ENCODE data around the gene PID1. TPM values are rescaled to one million over a fixed set of nuclear protein-coding genes. Genes with fewer than 3 reads are reported as not detected.

PID1 gene
- total and polyA plus RNA-seq, 12 donors = 4.5 to 81.9 (median 47.0) TPM

DNA sequence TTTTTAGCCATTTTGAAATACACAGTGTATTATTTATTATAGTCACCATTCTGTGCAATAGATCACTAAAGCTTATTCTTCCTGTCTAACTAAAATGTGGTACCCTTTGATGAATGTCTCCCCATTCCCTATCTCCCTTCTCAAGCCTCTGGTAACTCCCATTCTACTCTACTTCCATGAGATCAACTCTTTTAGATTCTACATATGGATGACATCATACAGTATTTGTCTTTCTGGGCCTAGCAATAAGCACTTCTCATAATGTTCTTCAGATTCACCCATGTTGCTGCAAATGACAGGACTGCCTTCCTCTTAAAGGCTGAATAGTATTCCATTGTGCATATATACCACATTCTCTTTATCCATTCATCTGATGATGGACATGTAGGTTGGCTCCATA lies 210.9 kb downstream of the PID1 start:
- TF ChIP-seq POLR2A (IDR thresholded peaks at IDR 0.05) (no peak), CTCF (IDR thresholded peaks at IDR 0.05) (no peak)
- peaks cover 7 to 11% of the 10 kb centered on the region in 2 donors for H3K4me1 ChIP-seq (replicated peaks in 1 of 2)
- DNase-seq = no peak
- intact Hi-C loops (cut with DNase I) = no loop called here
- no peak overlapping the region for H3K4me3 ChIP-seq
- no peaks in the 10 kb centered on the region for H3K9me3 ChIP-seq (replicated peaks in 1 of 3)
- H3K27me3 ChIP-seq = no peaks in the 10 kb centered on the region
- no peak overlapping the region for H3K27ac ChIP-seq
- H3K36me3 ChIP-seq (replicated peaks in 1 of 2) = no peaks in the 10 kb centered on the region

DNA sequence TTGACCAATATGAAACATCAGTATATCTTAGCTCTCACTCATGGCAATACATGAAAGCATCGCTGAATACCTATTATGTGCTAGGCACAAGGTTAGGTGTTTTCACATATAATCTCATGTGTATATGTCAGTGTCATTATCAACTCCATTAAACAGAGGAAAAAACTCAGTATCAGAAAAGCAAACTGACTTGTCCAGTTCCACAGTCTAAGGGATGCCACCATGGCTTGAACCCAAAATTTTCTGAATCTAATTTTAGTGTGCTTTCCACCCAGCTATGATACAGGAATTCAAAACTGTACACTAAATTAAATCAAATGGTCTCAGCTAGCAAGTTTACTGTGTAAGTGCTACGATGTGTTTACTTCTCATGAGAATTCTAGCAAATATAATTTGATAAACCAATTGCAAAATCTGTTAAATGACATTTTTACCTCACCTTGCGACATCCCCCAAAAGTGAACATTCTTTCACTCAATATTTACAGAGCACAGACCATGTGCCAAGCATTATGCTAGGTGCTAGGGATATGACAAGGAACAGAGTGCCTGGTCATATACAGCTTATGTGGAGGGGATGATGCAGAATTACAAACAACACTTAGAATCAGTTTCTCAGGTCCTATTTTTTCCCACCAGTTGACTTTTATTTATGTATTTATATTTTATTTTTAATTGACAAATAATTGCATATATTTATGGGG lies 211.6 kb downstream of the PID1 start:
- Histone ChIP-seq H3K4me1 (replicated peaks in 1 of 2) (peaks cover 7 to 11% of the 10 kb centered on the region in 2 donors), H3K9me3 (replicated peaks in 1 of 3) (no peaks in the 10 kb centered on the region), H3K4me3 (no peak overlapping the region), H3K27me3 (no peaks in the 10 kb centered on the region), H3K36me3 (replicated peaks in 1 of 2) (no peaks in the 10 kb centered on the region), H3K27ac (no peak overlapping the region)
- 89 to 97% (median 95%) methylated on average over 3 of the region's 3 CpGs for WGBS, 4 donors
- no peak for DNase-seq
- intact Hi-C loops (cut with DNase I) = no loop called here
- TF ChIP-seq CTCF (IDR thresholded peaks at IDR 0.05) (no peak), POLR2A (IDR thresholded peaks at IDR 0.05) (no peak)

DNA sequence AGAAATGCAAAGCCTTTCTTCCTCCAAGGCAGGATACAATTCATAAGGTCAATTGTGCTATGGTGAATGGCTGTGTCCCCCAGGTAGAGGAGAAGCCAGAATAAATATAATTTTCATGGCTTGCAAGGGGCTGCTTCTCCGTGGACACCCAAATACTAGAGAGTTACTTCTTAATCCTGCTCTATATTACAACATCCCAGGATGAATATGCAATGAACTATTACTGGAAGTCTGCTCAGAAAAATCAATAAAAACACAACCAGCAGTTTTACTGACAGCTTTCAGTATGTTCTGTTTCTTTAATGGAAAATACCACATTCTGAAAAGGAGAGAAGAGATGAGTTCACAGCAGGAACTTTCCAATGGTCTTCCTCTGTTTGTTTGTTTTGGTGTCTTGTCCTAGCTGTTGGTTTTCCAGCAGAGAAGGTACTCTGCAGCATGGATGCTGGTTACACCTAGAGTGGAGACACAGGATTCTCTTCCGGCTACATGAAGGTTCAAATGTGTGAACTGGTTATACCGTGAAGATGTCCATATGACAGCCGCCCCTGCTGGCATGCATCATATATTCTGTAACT lies 213.0 kb downstream of the PID1 start:
- Histone ChIP-seq H3K9me3 (replicated peaks in 1 of 3) (no peaks in the 10 kb centered on the region), H3K4me3 (no peak overlapping the region), H3K27ac (peak overlapping the region in 2 of 5 donors; percentile 19 to 21), H3K4me1 (replicated peaks in 1 of 2) (peaks cover 7 to 11% of the 10 kb centered on the region in 2 donors), H3K27me3 (no peaks in the 10 kb centered on the region), H3K36me3 (replicated peaks in 1 of 2) (no peaks in the 10 kb centered on the region)
- intact Hi-C loops (cut with DNase I) = no loop called here
- WGBS, 4 donors = 61 to 80% (median 73%) methylated on average over 4 of the region's 4 CpGs
- DNase-seq = no peak
- TF ChIP-seq CTCF (IDR thresholded peaks at IDR 0.05) (no peak), POLR2A (IDR thresholded peaks at IDR 0.05) (no peak)

DNA sequence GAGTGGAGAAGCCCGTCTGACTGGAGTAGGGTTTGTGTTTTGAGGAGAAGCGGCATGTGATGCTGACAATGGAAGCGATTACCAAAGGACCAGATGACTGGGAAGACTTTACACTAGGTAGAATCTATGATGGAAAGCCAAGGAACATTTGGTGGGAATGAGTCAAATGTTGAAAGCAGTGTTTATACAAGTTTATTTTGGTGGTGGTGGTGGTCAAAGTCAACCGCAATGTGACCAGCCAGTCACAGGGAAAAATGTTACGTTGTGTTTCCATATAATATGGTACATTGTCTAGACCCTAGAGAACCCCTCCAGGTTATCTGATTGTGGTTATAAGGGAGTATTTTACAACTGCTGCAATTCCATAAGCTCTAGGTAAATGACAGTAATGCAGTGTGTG lies 216.8 kb downstream of the PID1 start:
- no peak for TF ChIP-seq CTCF (IDR thresholded peaks at IDR 0.05)
- TF ChIP-seq POLR2A (IDR thresholded peaks at IDR 0.05) = no peak
- no peaks in the 10 kb centered on the region for H3K36me3 ChIP-seq (replicated peaks in 1 of 2)
- no peaks in the 10 kb centered on the region for H3K27me3 ChIP-seq
- no peaks in the 10 kb centered on the region for H3K9me3 ChIP-seq (replicated peaks in 1 of 3)
- H3K4me3 ChIP-seq = no peak overlapping the region
- 64 to 94% (median 84%) methylated on average over 5 of the region's 5 CpGs for WGBS, 4 donors
- no peak for DNase-seq
- no peak overlapping the region for H3K27ac ChIP-seq
- intact Hi-C loops (cut with DNase I) = no loop called here
- H3K4me1 ChIP-seq (replicated peaks in 1 of 2) = peaks cover 7 to 11% of the 10 kb centered on the region in 2 donors
